ENCODE results near the gene CD164L2. TPM values are rescaled to one million over a fixed set of nuclear protein-coding genes. Genes with fewer than 3 reads are reported as not detected.
A peak's percentile ranks its signal among the peaks of the same experiment; 100 is the strongest.
"Not testable (repeated sequence)": the region's sequence is repeated elsewhere in the genome, so short reads cannot be mapped to it uniquely, and the experiment has no call there.

The CD164L2 gene
- 0.15 TPM in 1 of 2 replicates, not detected in the other for total RNA-seq (2014; rRNA removed; shearing (Covaris generic))

GRCh38 chr1:27383039-27383605 lies at the start of gene CD164L2:
Gene CD164L2, minus strand, starts transcription at chr1:27383333. Its CDS starts 94 bp downstream, at chr1:27383239.
- no peak for DNase-seq (ENCODE audit: low read depth)

- not testable (repeated sequence) for DNase-seq (ENCODE audit: low read depth)
Measured at GRCh38 chr1:27432725-27433124, 49.6 kb upstream of the CD164L2 start.

GRCh38 chr1:27431601-27431940 lies 48.4 kb upstream of the CD164L2 start:
- no peak for DNase-seq (ENCODE audit: low read depth)

GRCh38 chr1:27430903-27431600 lies 47.9 kb upstream of the CD164L2 start:
- peak; percentile 43 for DNase-seq (ENCODE audit: low read depth)

GRCh38 chr1:27429029-27429425 lies 45.9 kb upstream of the CD164L2 start:
- DNase-seq (ENCODE audit: low read depth) = no peak

- DNase-seq (ENCODE audit: low read depth) = no peak
Measured at GRCh38 chr1:27428316-27429028, 45.3 kb upstream of the CD164L2 start.

- DNase-seq (ENCODE audit: low read depth) = no peak
Measured at GRCh38 chr1:27427816-27428315, 44.7 kb upstream of the CD164L2 start.

- DNase-seq (ENCODE audit: low read depth) = no peak
Measured at GRCh38 chr1:27427329-27427728, 44.2 kb upstream of the CD164L2 start.

GRCh38 chr1:27423709-27424108 lies 40.6 kb upstream of the CD164L2 start:
- no peak for DNase-seq (ENCODE audit: low read depth)

GRCh38 chr1:27418326-27419185 lies 35.4 kb upstream of the CD164L2 start:
- DNase-seq (ENCODE audit: low read depth) = peak; percentile 92

- no peak for DNase-seq (ENCODE audit: low read depth)
Measured at GRCh38 chr1:27417713-27418112, 34.6 kb upstream of the CD164L2 start.

GRCh38 chr1:27416387-27417111 lies 33.4 kb upstream of the CD164L2 start:
- peak; percentile 71 for DNase-seq (ENCODE audit: low read depth)

- no peak for DNase-seq (ENCODE audit: low read depth)
Measured at GRCh38 chr1:27414091-27414490, 31.0 kb upstream of the CD164L2 start.

GRCh38 chr1:27413004-27413403 lies 29.9 kb upstream of the CD164L2 start:
- DNase-seq (ENCODE audit: low read depth) = no peak

- DNase-seq (ENCODE audit: low read depth) = no peak
Measured at GRCh38 chr1:27412502-27412901, 29.4 kb upstream of the CD164L2 start.

GRCh38 chr1:27410709-27411108 lies 27.6 kb upstream of the CD164L2 start:
- DNase-seq (ENCODE audit: low read depth) = no peak

GRCh38 chr1:27409669-27410068 lies 26.5 kb upstream of the CD164L2 start:
- DNase-seq (ENCODE audit: low read depth) = no peak

GRCh38 chr1:27408151-27408550 lies 25.0 kb upstream of the CD164L2 start:
- peak; percentile 85 for DNase-seq (ENCODE audit: low read depth)

GRCh38 chr1:27406791-27407190 lies 23.7 kb upstream of the CD164L2 start:
- DNase-seq (ENCODE audit: low read depth) = not testable (repeated sequence)

- DNase-seq (ENCODE audit: low read depth) = no peak
Measured at GRCh38 chr1:27406362-27406680, 23.2 kb upstream of the CD164L2 start.

All from M059J (cell line).